ENCODE data around the gene EYA4. TPM values are rescaled to one million over a fixed set of nuclear protein-coding genes. Genes with fewer than 3 reads are reported as not detected.

The EYA4 gene
- total and polyA plus RNA-seq, 10 donors, result 0.03 to 2.6 (median 1.3) TPM

DNA sequence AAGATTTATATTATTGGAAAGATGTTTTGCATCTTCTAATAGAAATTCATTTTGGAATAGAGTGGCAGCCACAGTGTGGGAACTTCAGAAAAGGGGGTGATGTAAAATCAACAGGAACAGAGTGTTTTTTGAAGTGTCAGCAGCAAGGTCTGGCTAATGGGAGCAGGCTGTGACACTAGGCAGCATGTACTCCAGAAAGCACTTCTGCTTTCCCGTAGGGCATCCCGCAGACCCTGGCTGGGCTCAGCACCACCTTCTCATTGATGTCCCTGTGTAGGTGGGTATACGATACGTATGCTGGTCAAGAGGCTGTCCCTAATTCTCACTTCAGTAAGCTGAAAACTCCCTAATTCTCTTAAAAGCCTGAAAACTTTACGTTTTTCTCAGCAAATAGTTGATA, 74.7 kb downstream of the EYA4 start:
- no peaks in the 10 kb centered on the region for H3K36me3 ChIP-seq
- 50 to 55% (median 52%) methylated on average over 5 of the region's 5 CpGs for WGBS, 5 donors
- intact Hi-C loops (cut with DNase I; ENCODE audit: low total_unique reads), result no loop called here

DNA sequence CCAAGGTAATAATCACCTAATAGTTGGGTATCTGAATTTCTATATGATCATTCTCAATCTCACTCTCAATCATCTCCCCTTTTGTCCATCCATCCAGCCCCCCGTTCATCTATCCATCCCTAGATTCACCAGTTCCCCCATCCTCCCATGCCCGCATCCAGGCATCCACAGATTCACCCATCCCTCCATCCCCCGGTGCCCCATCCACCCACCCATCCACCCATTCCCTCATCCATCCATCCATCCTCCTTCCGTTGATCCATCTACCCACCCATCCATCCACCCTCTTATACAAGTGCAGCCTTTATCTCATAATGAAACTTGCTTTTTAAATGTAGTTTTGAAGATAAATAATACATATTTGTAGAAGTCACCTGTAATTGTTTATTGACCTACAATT, 76.5 kb downstream of the EYA4 start:
- intact Hi-C loops (cut with DNase I; ENCODE audit: low total_unique reads), result no loop called here
- TF ChIP-seq, protein P1, sequence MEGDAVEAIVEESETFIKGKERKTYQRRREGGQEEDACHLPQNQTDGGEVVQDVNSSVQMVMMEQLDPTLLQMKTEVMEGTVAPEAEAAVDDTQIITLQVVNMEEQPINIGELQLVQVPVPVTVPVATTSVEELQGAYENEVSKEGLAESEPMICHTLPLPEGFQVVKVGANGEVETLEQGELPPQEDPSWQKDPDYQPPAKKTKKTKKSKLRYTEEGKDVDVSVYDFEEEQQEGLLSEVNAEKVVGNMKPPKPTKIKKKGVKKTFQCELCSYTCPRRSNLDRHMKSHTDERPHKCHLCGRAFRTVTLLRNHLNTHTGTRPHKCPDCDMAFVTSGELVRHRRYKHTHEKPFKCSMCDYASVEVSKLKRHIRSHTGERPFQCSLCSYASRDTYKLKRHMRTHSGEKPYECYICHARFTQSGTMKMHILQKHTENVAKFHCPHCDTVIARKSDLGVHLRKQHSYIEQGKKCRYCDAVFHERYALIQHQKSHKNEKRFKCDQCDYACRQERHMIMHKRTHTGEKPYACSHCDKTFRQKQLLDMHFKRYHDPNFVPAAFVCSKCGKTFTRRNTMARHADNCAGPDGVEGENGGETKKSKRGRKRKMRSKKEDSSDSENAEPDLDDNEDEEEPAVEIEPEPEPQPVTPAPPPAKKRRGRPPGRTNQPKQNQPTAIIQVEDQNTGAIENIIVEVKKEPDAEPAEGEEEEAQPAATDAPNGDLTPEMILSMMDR (IDR thresholded peaks at IDR 0.05 in 8 of 11, conservative IDR thresholded peaks at IDR 0.05 in 3 of 11), result no peak
- no peak for TF ChIP-seq POLR2AphosphoS5 (IDR thresholded peaks at IDR 0.05)
- no peak for TF ChIP-seq POLR2A (IDR thresholded peaks at IDR 0.05)
- Histone ChIP-seq H3K27me3 (replicated peaks in 1 of 7) (no peaks in the 10 kb centered on the region), H3K9me3 (no peaks in the 10 kb centered on the region), H3K4me1 (no peaks in the 10 kb centered on the region), H3K36me3 (no peaks in the 10 kb centered on the region), H3K27ac (no peak overlapping the region), H3K4me3 (no peak overlapping the region)
- DNase-seq, result no peak
- 85 to 96% (median 90%) methylated on average over 4 of the region's 4 CpGs for WGBS, 5 donors

More for the DNA sequence above, 74.7 kb downstream of the EYA4 start:
- Histone ChIP-seq H3K9me3 (no peaks in the 10 kb centered on the region), H3K27ac (no peak overlapping the region), H3K4me1 (no peaks in the 10 kb centered on the region), H3K27me3 (replicated peaks in 1 of 7) (no peaks in the 10 kb centered on the region), H3K4me3 (no peak overlapping the region)
- no peak for DNase-seq
- TF ChIP-seq, protein P1 (IDR thresholded peaks at IDR 0.05 in 8 of 11, conservative IDR thresholded peaks at IDR 0.05 in 3 of 11), result no peak
- no peak for TF ChIP-seq POLR2AphosphoS5 (IDR thresholded peaks at IDR 0.05)
- no peak for TF ChIP-seq POLR2A (IDR thresholded peaks at IDR 0.05)

DNA sequence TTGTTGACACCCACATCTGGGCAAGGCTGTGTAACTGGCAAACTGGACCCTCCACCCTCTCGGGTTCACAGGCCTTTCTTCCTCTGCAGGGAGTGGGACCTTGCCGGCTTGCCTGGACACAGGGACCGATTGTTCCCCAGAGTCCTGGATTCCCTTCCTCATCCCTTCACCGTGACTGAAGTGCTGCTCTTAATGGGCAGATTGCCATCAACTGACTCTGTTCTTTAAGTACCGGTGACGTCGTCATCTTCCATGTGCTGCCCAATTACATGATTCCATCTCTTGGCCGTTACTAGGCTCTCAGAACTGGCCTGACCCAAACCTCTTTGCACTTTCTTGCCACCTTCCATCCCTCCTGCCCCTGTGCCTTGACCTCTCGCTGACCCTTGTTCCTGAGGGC, 85.4 kb downstream of the EYA4 start:
- Histone ChIP-seq H3K4me3 (no peak overlapping the region), H3K27me3 (replicated peaks in 1 of 7) (no peaks in the 10 kb centered on the region), H3K27ac (no peak overlapping the region), H3K36me3 (no peaks in the 10 kb centered on the region), H3K4me1 (no peaks in the 10 kb centered on the region), H3K9me3 (no peaks in the 10 kb centered on the region)
- 80 to 89% (median 84%) methylated on average over 9 of the region's 9 CpGs for WGBS, 5 donors
- DNase-seq, result no peak
- intact Hi-C loops (cut with DNase I; ENCODE audit: low total_unique reads), result no loop called here
- TF ChIP-seq, protein P1 (IDR thresholded peaks at IDR 0.05 in 8 of 11, conservative IDR thresholded peaks at IDR 0.05 in 3 of 11), result no peak
- TF ChIP-seq POLR2AphosphoS5 (IDR thresholded peaks at IDR 0.05) (no peak), POLR2A (IDR thresholded peaks at IDR 0.05) (no peak)

DNA sequence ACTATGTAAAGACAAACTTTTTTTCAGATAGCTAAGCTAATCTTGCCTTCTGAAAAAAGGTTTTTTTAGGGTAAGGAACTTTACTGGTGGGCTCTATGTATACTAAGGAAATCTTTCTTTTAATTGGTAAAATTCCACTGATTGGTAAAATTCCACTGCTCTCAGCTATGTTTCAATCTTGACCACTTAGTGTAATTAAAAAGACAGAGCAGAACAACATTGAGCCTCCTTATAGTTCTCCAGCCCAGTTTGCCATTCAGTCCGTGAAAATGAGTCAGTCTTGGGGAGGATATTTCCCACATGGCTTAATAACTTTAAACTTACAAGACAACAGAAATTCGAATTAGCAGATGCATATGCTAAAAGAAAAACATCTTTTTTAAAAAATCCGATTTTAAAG, 92.7 kb downstream of the EYA4 start:
- intact Hi-C loops (cut with DNase I; ENCODE audit: low total_unique reads), result no loop called here
- Histone ChIP-seq H3K27ac (no peak overlapping the region), H3K9me3 (no peaks in the 10 kb centered on the region), H3K27me3 (replicated peaks in 1 of 7) (no peaks in the 10 kb centered on the region), H3K4me1 (no peaks in the 10 kb centered on the region), H3K36me3 (no peaks in the 10 kb centered on the region), H3K4me3 (no peak overlapping the region)
- 54 to 81% (median 67%) methylated on average over 3 of the region's 3 CpGs for WGBS, 5 donors
- TF ChIP-seq, protein P1 (IDR thresholded peaks at IDR 0.05 in 8 of 11, conservative IDR thresholded peaks at IDR 0.05 in 3 of 11), result no peak
- no peak for TF ChIP-seq POLR2A (IDR thresholded peaks at IDR 0.05)
- TF ChIP-seq POLR2AphosphoS5 (IDR thresholded peaks at IDR 0.05), result no peak
- DNase-seq, result no peak
